Vagina (tissue), 2 donors: ENCODE results near the gene NSMCE4A.
"Not testable (repeated sequence)": the region's sequence is repeated elsewhere in the genome, so short reads cannot be mapped to it uniquely, and the experiment has no call there.

Experiments used
- POLR2A ChIP-seq, 2 donors: fragments of 450-650 bp; IDR thresholded peaks; one replicate each; pipeline ENCODE4 v1.6.1; 2017; ENCODE audit warnings: antibody characterized with exemption in 2 of 2, mild to moderate bottlenecking in 2 of 2, moderate library complexity in 2 of 2
- TF ChIP-seq, protein P1 (sequence below), 3 experiments: fragments of 450-650 bp in 2 of 3; fragments of 200-600 bp in 1 of 3; sonication (generic) in 1 of 3; IDR thresholded peaks; one replicate each; pipeline ENCODE4 v1.5.1; 2017 to 2019; ENCODE audit warnings: antibody characterized with exemption in 3 of 3, mild to moderate bottlenecking in 2 of 3, moderate library complexity in 2 of 3

DNA sequence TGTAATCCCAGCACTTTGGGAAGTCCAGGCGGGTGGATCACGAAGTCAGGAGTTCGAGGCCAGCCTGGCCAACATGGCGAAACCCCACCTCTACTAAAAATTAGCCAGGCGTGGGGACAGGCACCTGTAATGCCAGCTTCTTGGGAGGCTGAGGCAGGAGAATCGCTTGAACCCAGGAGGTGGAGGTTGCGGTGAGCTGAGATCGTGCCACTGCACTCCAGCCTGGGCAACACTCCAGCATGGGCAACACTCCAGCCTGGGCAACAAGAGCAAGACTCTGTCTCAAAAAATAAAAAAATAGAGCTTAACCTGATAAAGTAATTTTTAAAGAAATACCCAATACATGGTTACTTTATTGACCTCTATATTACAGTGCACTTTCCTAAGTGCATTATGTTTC, 5.9 kb downstream of the NSMCE4A start:
- not testable (repeated sequence) for TF ChIP-seq POLR2A (IDR thresholded peaks at IDR 0.05)
- TF ChIP-seq, protein P1, sequence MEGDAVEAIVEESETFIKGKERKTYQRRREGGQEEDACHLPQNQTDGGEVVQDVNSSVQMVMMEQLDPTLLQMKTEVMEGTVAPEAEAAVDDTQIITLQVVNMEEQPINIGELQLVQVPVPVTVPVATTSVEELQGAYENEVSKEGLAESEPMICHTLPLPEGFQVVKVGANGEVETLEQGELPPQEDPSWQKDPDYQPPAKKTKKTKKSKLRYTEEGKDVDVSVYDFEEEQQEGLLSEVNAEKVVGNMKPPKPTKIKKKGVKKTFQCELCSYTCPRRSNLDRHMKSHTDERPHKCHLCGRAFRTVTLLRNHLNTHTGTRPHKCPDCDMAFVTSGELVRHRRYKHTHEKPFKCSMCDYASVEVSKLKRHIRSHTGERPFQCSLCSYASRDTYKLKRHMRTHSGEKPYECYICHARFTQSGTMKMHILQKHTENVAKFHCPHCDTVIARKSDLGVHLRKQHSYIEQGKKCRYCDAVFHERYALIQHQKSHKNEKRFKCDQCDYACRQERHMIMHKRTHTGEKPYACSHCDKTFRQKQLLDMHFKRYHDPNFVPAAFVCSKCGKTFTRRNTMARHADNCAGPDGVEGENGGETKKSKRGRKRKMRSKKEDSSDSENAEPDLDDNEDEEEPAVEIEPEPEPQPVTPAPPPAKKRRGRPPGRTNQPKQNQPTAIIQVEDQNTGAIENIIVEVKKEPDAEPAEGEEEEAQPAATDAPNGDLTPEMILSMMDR (IDR thresholded peaks at IDR 0.05) = not testable (repeated sequence)
